Dedifferentiated amniotic fluid mesenchymal stem cell (primary cell): ENCODE measurements around the gene DTWD2.
"Not testable (repeated sequence)": the region's sequence is repeated elsewhere in the genome, so short reads cannot be mapped to it uniquely, and the experiment has no call there.

Source experiments
- DNase-seq: peaks from one replicate; pipeline ENCODE4 v3.0.0-alpha.2; 2016; ENCODE audit errors: extremely low spot score

The DTWD2 gene

GRCh38 chr5:118950354-118950753, 38.0 kb downstream of the DTWD2 start:
- not testable (repeated sequence) for DNase-seq

GRCh38 chr5:118946138-118946800, 42.1 kb downstream of the DTWD2 start:
- peak; percentile 39 for DNase-seq

DNA sequence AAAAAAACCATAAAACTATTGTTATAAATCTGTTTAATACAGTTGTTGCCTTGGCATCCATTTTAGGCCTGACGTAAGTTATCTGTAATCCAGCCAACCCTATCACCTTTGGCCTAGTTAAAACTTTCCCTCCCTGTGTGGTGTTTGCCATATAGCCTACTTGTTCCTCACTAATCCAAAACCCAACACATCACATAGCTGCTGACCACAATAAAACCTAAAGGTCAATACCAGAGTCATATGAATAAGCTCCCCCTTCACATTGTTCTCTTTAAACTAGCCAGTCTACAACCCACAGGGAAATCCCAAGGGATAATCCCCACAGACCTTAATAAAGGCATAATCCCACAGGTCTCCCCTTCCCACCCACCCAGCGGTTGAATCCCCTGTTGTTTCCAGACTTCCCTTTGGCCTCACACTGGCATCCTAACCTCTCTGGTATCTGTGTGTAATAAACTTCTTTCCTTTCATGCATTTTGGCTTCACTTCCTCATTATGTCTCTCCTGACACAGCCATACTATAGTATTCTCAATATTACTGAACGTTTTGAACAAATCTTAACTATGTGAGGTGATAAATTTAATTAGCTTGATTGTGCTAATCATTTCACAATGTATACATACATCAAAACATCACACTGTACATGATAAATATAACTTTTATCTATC, 50.8 kb downstream of the DTWD2 start:
- DNase-seq: no peak

- DNase-seq: no peak
Observed at GRCh38 chr5:118933703-118934102, 54.6 kb downstream of the DTWD2 start.

DNA sequence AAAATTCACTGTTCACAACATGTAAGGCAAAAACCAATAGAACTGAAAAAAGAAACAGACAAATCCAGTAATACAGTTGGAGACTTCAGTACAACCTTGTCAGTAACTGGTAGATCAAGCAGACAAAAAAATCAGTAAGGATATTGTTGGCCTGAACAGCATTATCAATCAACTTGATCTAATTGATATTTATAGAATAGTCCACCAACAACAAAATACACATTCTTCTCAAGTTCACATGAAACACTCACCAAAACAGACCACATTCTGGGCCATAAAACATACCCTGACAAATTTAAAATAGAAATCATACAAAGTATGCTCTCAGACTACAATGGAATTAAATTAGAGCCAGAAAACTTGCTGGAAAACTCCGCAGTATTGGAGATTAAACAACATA, 56.8 kb downstream of the DTWD2 start:
- DNase-seq: no peak

- no peak for DNase-seq
Observed at GRCh38 chr5:118924006-118924389, 64.3 kb downstream of the DTWD2 start.

GRCh38 chr5:118923295-118924005, 64.9 kb downstream of the DTWD2 start:
- no peak for DNase-seq

DNA sequence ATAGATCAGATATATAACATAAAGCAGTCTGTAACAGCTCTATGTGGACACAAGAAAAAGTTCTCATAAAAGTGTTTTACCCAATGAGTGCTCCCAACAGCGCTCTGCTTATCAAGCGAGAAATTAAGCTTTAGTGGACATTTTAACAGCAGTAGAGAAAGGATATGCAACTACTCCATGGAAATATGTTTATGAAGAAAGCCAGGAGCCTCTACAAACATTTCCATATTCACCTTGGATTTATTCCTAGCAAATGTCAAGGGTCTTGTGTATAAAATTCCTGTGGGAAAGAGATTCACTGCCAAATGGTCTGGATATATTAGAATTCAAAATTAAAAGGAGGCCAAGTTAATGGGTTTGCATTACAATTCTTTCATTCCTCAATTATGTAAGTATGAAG, 66.5 kb downstream of the DTWD2 start:
- DNase-seq: no peak

GRCh38 chr5:118919016-118919415, 69.3 kb downstream of the DTWD2 start:
- peak; percentile 22 for DNase-seq

DNA sequence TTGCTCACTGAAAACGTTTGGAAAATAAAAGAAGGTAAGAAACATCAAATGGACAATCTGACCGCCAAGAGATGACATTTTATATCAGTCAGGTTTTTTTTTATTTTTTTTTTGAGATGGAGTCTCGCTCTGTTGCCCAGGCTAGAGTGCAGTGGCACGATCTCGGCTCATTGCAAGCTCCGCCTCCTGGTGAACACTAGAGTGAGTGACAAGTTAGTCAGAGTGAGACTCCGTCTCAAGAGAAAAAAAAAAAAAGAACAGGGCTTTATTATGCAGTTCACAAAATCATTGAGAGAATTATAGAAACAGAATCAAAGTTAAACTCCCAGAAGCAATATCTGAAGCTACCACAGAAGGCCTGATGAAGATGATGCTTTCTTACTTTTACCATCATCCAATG, 70.1 kb downstream of the DTWD2 start:
- DNase-seq: no peak

DNA sequence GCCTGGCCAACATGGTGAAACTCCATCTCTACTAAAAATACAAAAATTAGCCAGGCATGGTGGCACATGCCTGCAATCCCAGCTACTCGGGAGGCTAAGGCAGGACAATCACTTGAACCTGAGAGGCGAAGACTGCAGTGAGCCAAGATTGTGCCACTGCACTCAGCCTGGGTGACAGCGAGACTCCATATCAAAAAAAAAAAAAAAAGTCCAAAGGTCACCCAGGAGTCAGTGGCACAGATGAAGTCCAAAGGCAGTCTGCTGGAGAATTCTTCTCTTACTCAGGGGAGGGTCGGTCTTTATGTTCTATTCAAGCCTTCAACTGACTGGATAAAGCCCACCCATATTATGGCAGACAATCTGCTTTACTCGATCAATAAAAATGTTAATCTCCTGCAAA, 80.8 kb downstream of the DTWD2 start:
- DNase-seq: not testable (repeated sequence)

DNA sequence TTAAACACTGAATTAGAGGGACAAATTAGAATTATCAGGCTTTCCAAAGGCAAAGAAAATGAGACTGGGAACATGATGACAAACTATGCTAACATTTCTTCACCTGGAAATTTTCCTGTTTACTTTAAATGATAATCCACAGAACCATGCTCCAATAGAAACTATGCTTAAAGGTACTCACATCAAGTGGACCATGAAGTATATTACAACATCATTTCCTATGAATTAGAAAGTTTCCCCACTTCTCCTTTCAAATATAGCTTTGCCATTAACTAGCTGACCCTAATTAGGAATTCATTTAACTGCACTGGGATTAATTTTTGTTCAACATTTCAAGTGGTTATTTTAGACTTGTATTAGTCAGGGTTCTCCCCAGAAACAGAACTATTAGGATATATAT, 81.4 kb downstream of the DTWD2 start:
- no peak for DNase-seq

GRCh38 chr5:118905196-118905595, 83.2 kb downstream of the DTWD2 start:
- DNase-seq: no peak

GRCh38 chr5:118902656-118903438, 85.5 kb downstream of the DTWD2 start:
- DNase-seq: no peak

- no peak for DNase-seq
Observed at GRCh38 chr5:118894709-118895108, 93.6 kb downstream of the DTWD2 start.

DNA sequence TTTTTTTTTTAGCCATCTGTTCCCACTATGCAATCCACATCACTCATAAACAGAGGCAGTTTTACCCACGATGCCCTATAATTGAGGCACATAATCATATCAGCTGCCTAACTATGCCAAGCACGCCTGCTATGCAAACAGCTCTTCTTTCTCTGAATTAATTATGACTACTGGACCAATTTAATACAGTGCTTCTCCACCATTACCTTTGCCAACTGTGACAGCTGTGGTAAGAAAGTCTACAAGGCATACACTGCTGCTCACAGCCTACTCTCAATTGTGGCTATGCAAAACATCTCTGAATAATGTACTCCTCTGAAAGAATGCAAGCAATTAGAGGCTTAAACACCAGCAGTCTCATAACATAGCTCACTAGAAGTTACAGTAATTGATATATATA, 97.1 kb downstream of the DTWD2 start:
- DNase-seq: no peak

DNA sequence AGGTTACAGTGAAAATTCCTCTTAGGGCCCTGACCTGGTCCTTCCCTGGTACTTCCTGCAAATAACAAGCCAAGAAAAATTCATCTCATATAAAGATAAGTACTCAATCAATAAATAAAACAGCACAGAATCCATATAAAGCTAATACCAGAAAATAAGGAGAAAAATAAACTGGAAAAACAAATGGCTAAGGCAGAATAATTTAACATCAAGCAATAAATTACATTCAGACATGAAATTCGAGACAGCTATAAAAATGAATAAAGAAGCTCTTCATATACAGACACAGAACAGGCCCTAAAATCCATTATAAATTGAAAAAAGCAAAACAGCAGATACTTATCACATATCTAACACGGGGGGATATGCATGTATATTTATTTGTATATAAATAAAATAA, 99.2 kb downstream of the DTWD2 start:
- no peak for DNase-seq

- DNase-seq: no peak
Observed at GRCh38 chr5:118888556-118888955, 99.8 kb downstream of the DTWD2 start.

GRCh38 chr5:118883362-118883761, 105.0 kb downstream of the DTWD2 start:
- DNase-seq: no peak

DNA sequence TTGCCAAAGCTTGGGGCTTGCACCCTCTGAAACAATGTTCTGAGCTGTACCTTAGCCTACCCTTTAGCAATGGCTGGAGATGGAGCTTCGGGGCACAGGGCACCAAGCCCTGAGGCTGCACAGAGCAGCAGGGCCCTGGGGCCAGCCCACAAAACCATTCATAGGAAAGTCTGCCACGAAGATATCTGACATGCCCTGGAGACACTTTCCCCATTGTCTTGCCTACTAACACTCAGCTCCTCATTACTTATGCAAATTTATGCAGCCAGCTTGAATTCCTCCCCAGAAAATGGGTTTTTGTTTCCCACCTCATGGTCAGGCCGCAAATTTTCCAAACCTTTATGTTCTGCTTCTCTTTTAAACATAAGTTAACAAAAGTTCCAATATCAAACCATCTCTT, 105.7 kb downstream of the DTWD2 start:
- DNase-seq: no peak

DNA sequence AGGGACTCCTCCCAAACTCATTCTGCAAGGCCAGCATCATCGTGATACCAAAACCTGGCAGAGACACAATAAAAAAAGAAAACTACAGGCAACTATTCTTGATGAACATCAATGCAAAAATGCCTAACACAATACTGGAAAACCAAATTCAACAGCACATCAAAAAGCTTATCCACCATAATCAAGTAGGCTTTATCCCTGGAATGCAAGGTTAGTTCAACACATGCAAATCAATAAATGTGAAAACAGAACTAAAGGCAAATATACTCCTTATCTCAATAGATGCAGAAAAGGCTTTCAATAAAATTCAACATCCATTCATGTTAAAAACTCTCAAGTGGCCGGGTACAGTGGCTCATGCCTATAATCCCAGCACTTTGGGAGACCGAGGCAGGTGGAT, 111.5 kb downstream of the DTWD2 start:
- not testable (repeated sequence) for DNase-seq

DNA sequence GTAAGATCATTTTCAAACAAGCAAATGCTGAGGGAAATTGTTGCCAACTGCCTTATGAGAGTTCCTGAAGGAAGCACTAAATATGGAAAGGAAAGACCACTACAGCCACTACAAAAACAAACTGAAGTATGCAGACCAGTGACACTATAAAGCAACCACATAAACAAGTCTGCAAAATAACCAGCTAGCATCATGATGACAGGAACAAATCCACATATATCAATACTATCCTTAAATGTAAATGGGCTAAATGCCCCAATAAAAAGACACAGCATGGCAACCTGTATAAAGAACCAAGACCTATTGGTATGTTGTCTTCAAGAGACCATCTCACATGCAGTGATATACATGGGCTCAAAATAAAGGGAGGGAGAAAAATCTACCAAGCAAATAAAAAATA, 113.2 kb downstream of the DTWD2 start:
- DNase-seq: no peak
